ENCODE data around the gene CACNA2D2.

Gene CACNA2D2

DNA sequence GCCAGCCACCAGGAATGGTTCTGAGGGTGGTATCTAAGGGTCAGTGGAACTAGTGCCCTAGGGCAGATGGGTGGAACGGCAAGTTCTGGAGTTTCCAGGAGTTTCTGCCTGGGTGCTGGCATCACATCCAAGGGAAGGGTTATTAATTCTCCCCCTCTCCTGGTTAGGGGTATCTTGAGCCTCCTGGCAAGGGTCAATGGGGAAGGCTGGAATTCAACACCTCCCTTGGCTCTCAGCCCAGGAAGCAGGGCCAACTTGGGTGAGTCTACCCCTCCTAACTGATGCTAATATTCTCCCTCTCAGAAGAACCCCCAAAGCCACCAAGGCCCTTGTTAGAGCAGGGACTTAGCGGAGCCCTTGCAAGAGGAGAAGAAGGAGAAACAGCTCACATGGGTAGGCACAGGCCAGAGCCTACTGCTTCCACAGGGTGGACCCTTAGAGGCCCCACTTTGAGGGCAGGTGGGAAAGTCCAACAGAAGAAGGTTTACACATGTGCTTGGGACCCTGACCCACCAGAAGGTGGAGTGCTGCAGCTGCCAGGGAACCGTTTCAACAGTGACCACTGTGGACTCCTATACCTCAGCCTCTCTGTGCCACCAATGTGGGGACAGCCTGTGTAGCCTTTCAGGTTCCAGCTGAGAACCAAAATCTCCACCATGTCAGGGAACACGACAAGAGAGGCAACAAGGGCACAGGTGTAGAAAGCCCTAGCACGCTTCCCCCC lies 147.4 kb downstream of the CACNA2D2 start:
- no peak for DNase-seq (ENCODE audit: extremely low spot score)
- POLR2A ChIA-PET = interaction anchor here (2.3 kb wide), 1 partner anchor 19 kb away, joined by 19 read pairs; no protein-coding TSS in a partner anchor
- no peak for TF ChIP-seq FOXM1 (IDR thresholded peaks at IDR 0.05; ENCODE audit: borderline replicate concordance)
- TF ChIP-seq LEF1 (IDR thresholded peaks at IDR 0.05; ENCODE audit: borderline replicate concordance) = no peak
- TF ChIP-seq BHLHE40 (IDR thresholded peaks at IDR 0.05; ENCODE audit: borderline replicate concordance) = no peak
- TF ChIP-seq L3MBTL2 (conservative IDR thresholded peaks at IDR 0.05) = no peak
- TF ChIP-seq SP1 (IDR thresholded peaks at IDR 0.05) = no peak
- TF ChIP-seq ZNF384 (IDR thresholded peaks at IDR 0.05) = no peak
- no peak for TF ChIP-seq HDGF (IDR thresholded peaks at IDR 0.05; ENCODE audit: borderline replicate concordance)
- CTCF ChIA-PET = interaction anchor here (1.3 kb wide), 1 partner anchor 186 kb away, joined by 3 read pairs; no protein-coding TSS in a partner anchor

DNA sequence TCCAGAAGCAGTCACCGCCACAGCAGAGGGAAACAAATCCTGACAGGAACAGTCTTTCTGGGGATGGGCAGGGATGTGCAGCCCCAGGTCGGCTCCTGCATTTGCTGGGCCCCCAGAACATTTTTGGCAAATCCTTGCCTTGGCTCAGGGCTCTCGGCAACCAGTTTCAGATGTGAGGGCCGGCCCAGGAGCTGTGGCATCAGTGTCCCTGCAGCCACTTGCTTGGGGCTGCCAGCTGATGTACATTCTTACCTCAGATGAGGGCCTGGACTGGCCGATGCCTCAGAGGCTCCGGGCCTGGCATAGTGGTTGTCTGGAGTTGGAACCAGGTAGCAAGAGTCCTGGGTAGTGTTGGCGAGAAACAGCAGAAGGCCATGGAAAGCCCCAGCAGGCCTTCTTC lies 148.6 kb downstream of the CACNA2D2 start:
- ChIA-PET CTCF (interaction anchor here (1.0 kb wide), 1 partner anchor 17 kb away, joined by 3 read pairs; no protein-coding TSS in a partner anchor), POLR2A (interaction anchor here (8.2 kb wide), 1 partner anchor 17 kb away, joined by 119 read pairs; no protein-coding TSS in a partner anchor)
- TF ChIP-seq CTBP1 (IDR thresholded peaks at IDR 0.05; ENCODE audit: borderline replicate concordance) (no peak), HDGF (IDR thresholded peaks at IDR 0.05; ENCODE audit: borderline replicate concordance) (no peak), NFRKB (IDR thresholded peaks at IDR 0.05) (no peak), BHLHE40 (IDR thresholded peaks at IDR 0.05; ENCODE audit: borderline replicate concordance) (no peak), TARDBP (IDR thresholded peaks at IDR 0.05) (no peak)
- TF ChIP-seq, protein P1, sequence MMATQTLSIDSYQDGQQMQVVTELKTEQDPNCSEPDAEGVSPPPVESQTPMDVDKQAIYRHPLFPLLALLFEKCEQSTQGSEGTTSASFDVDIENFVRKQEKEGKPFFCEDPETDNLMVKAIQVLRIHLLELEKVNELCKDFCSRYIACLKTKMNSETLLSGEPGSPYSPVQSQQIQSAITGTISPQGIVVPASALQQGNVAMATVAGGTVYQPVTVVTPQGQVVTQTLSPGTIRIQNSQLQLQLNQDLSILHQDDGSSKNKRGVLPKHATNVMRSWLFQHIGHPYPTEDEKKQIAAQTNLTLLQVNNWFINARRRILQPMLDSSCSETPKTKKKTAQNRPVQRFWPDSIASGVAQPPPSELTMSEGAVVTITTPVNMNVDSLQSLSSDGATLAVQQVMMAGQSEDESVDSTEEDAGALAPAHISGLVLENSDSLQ (IDR thresholded peaks at IDR 0.05) = no peak
- no peak for DNase-seq (ENCODE audit: extremely low spot score)

DNA sequence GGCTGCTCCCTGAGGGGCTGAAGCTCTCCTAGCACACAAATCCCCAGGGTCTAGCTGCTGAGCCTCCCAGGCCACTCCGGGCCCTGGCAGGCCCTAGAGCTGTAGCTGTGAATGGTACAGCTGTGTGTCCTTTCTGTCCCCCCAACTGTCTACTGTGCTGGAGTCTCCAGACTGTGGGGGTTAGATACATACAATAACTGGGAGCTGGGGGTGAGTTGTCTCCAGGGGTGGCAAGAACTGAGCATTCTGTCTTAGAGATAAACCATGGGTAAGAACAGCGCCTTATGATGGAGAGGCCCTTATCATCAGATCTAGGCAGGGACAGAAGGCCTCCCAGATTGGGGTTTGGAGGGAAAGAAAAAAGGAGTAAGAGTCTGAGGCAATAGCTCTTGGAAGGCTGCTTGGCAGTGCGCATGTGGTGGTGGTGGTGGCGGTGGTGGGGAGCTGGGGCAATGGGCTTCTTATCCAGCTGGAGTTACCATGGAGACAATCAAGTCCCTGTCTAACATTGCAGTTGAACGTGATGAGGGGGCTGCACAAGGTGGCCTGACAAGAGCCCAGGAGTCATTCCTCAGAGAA lies 149.2 kb downstream of the CACNA2D2 start:
- TF ChIP-seq L3MBTL2 (conservative IDR thresholded peaks at IDR 0.05) (no peak), TARDBP (IDR thresholded peaks at IDR 0.05) (no peak), FOXA1 (IDR thresholded peaks at IDR 0.05) (no peak)

GRCh38 chr3:50353245-50354004 lies 150.0 kb downstream of the CACNA2D2 start:
- DNase-seq (ENCODE audit: extremely low spot score) = no peak
- POLR2A ChIA-PET = interaction anchor here (1.0 to 8.2 kb wide), 6 partner anchors 12 to 215 kb away, joined by 3 to 119 read pairs (median 4); partner anchors contain the start of genes HEMK1 and TUSC2
- CTCF ChIA-PET = interaction anchor here (0.6 to 1.1 kb wide), 3 partner anchors 9 to 23 kb away, joined by 3 read pairs; no protein-coding TSS in a partner anchor
- TF ChIP-seq LEF1 (IDR thresholded peaks at IDR 0.05; ENCODE audit: borderline replicate concordance) = no peak
- no peak for TF ChIP-seq ZNF384 (IDR thresholded peaks at IDR 0.05)
- TF ChIP-seq ELF4 (IDR thresholded peaks at IDR 0.05) = no peak
- no peak for TF ChIP-seq BHLHE40 (IDR thresholded peaks at IDR 0.05; ENCODE audit: borderline replicate concordance)
- TF ChIP-seq, protein P1 (IDR thresholded peaks at IDR 0.05) = no peak
- TF ChIP-seq ARNT (IDR thresholded peaks at IDR 0.05) = no peak
- TF ChIP-seq NFRKB (IDR thresholded peaks at IDR 0.05) = no peak
- TF ChIP-seq L3MBTL2 (conservative IDR thresholded peaks at IDR 0.05) = no peak

More for the DNA sequence above, 149.2 kb downstream of the CACNA2D2 start:
- POLR2A ChIA-PET = interaction anchor here (1.0 to 8.2 kb wide), 5 partner anchors 11 to 26 kb away, joined by 3 to 119 read pairs (median 5); partner anchors contain the start of gene TUSC2
- CTCF ChIA-PET = interaction anchor here (0.6 to 1.0 kb wide), 3 partner anchors 9 to 22 kb away, joined by 3 read pairs; no protein-coding TSS in a partner anchor
- no peak for DNase-seq (ENCODE audit: extremely low spot score)

GRCh38 chr3:50352781-50353180 lies 150.7 kb downstream of the CACNA2D2 start:
- ChIA-PET CTCF (interaction anchor here (1.1 kb wide), 1 partner anchor 10 kb away, joined by 3 read pairs; no protein-coding TSS in a partner anchor), POLR2A (interaction anchor here (1.0 to 8.2 kb wide), 5 partner anchors 12 to 216 kb away, joined by 3 to 119 read pairs (median 5); partner anchors contain the start of genes HEMK1 and TUSC2)
- DNase-seq (ENCODE audit: extremely low spot score) = peak; percentile 19

DNA sequence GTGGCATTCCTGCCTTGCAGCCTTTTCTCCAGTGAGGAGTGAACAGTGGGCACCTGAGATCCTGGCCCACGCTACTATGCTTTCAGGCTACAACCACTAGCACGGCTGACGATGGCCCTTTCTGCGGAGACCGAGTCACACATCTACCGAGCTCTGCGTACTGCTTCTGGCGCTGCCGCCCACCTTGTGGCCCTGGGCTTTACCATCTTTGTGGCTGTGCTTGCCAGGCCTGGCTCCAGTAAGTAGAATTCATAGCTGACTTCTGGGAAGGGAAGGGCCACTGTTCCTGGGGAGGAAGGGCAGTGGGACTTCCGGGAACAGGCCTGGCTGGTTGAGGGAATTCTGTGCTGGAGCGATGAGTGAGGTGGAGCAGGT lies 152.1 kb downstream of the CACNA2D2 start:
- TF ChIP-seq ARNT (IDR thresholded peaks at IDR 0.05) = no peak
- no peak for TF ChIP-seq SP1 (IDR thresholded peaks at IDR 0.05)
- TF ChIP-seq FOXK2 (IDR thresholded peaks at IDR 0.05) = no peak
- TF ChIP-seq HDGF (IDR thresholded peaks at IDR 0.05; ENCODE audit: borderline replicate concordance) = no peak
- no peak for TF ChIP-seq FOXM1 (IDR thresholded peaks at IDR 0.05; ENCODE audit: borderline replicate concordance)
- no peak for TF ChIP-seq ZNF384 (IDR thresholded peaks at IDR 0.05)
- no peak for TF ChIP-seq FOXA1 (IDR thresholded peaks at IDR 0.05)
- TF ChIP-seq, protein P1 (IDR thresholded peaks at IDR 0.05) = no peak
- no peak for TF ChIP-seq LEF1 (IDR thresholded peaks at IDR 0.05; ENCODE audit: borderline replicate concordance)
- TF ChIP-seq CTBP1 (IDR thresholded peaks at IDR 0.05; ENCODE audit: borderline replicate concordance) = no peak
- TF ChIP-seq NFRKB (IDR thresholded peaks at IDR 0.05) = no peak
- no peak for TF ChIP-seq SUZ12 (IDR thresholded peaks at IDR 0.05)
- no peak for TF ChIP-seq ELF4 (IDR thresholded peaks at IDR 0.05)
- no peak for TF ChIP-seq L3MBTL2 (conservative IDR thresholded peaks at IDR 0.05)
- no peak for TF ChIP-seq BHLHE40 (IDR thresholded peaks at IDR 0.05; ENCODE audit: borderline replicate concordance)
- no peak for TF ChIP-seq TARDBP (IDR thresholded peaks at IDR 0.05)
- no peak for DNase-seq (ENCODE audit: extremely low spot score)
- ChIA-PET POLR2A (interaction anchor here (1.1 to 8.2 kb wide), 7 partner anchors 8 to 218 kb away, joined by 4 to 119 read pairs (median 9); partner anchors contain the start of genes HEMK1, TMEM115 and TUSC2), CTCF (interaction anchor here (1.3 kb wide), 1 partner anchor 192 kb away, joined by 4 read pairs; no protein-coding TSS in a partner anchor)

More at GRCh38 chr3:50352781-50353180, 150.7 kb downstream of the CACNA2D2 start:
- TF ChIP-seq SUZ12 (IDR thresholded peaks at IDR 0.05) = no peak
- TF ChIP-seq ZNF384 (IDR thresholded peaks at IDR 0.05) = no peak
- no peak for TF ChIP-seq SP1 (IDR thresholded peaks at IDR 0.05)
- TF ChIP-seq ELF4 (IDR thresholded peaks at IDR 0.05) = no peak
- TF ChIP-seq FOXM1 (IDR thresholded peaks at IDR 0.05; ENCODE audit: borderline replicate concordance) = no peak
- TF ChIP-seq BHLHE40 (IDR thresholded peaks at IDR 0.05; ENCODE audit: borderline replicate concordance) = no peak
- no peak for TF ChIP-seq ARNT (IDR thresholded peaks at IDR 0.05)
- TF ChIP-seq L3MBTL2 (conservative IDR thresholded peaks at IDR 0.05) = no peak

Measured in HEK293T (cell line).